PC-3 (cell line): ENCODE data around the gene RIMBP2.

Experiments
- CTCF ChIP-seq: fragments of 300-600 bp; sonication (generic); conservative IDR thresholded peaks from 2 replicates; pipeline ENCODE4 v1.5.1; 2017; ENCODE audit warnings: antibody characterized with exemption, low read depth, mild to moderate bottlenecking, low read length
- EZH2 ChIP-seq: fragments of 300-600 bp; sonication (generic); IDR thresholded peaks from one replicate; pipeline ENCODE4 v1.6.1; 2017; ENCODE audit warnings: antibody characterized with exemption, mild to moderate bottlenecking, low read length; ENCODE audit not compliant: unreplicated experiment
- EZH2phosphoT487 ChIP-seq: fragments of 300-600 bp; sonication (generic); IDR thresholded peaks from 2 replicates; pipeline ENCODE4 v1.6.1; 2018; ENCODE audit warnings: mild to moderate bottlenecking, antibody characterized with exemption, low read length, borderline replicate concordance

GRCh38 chr12:130524759-130525158 is 191.3 kb downstream of the RIMBP2 start:
- TF ChIP-seq CTCF (no peak), EZH2 (no peak), EZH2phosphoT487 (no peak)
